Measurements from ENCODE around the gene CLDN6. TPM values are rescaled to one million over a fixed set of nuclear protein-coding genes. Genes with fewer than 3 reads are reported as not detected.

Gene CLDN6
- total RNA-seq, 1 donor, result not detected

GRCh38 chr16:3017344-3017743 lies 639 bp downstream of the CLDN6 start:
- TF ChIP-seq CTCF (IDR thresholded peaks at IDR 0.05; ENCODE audit: insufficient read depth, low read depth, low read length), result no peak
- no peak for DNase-seq (ENCODE audit: low read depth)
- no peak overlapping the region for H3K4me3 ChIP-seq (ENCODE audit: low read depth, low read length)

GRCh38 chr16:3015865-3016521 lies 2.0 kb downstream of the CLDN6 start:
- no peak overlapping the region for H3K4me3 ChIP-seq (ENCODE audit: low read depth, low read length)
- TF ChIP-seq CTCF (IDR thresholded peaks at IDR 0.05; ENCODE audit: insufficient read depth, low read depth, low read length), result no peak
- no peak for DNase-seq (ENCODE audit: low read depth)

GRCh38 chr16:3014971-3015370 lies 3.0 kb downstream of the CLDN6 start:
- no peak for DNase-seq (ENCODE audit: low read depth)

GRCh38 chr16:3013998-3014690 lies 3.8 kb downstream of the CLDN6 start:
- H3K4me3 ChIP-seq (ENCODE audit: low read depth, low read length), result no peak overlapping the region
- TF ChIP-seq CTCF (IDR thresholded peaks at IDR 0.05; ENCODE audit: insufficient read depth, low read depth, low read length), result no peak
- no peak for DNase-seq (ENCODE audit: low read depth)

More at GRCh38 chr16:3014971-3015370, 3.0 kb downstream of the CLDN6 start:
- no peak for TF ChIP-seq CTCF (IDR thresholded peaks at IDR 0.05; ENCODE audit: insufficient read depth, low read depth, low read length)
- no peak overlapping the region for H3K4me3 ChIP-seq (ENCODE audit: low read depth, low read length)

- TF ChIP-seq CTCF (IDR thresholded peaks at IDR 0.05; ENCODE audit: insufficient read depth, low read depth, low read length), result no peak
- no peak overlapping the region for H3K4me3 ChIP-seq (ENCODE audit: low read depth, low read length)
- no peak for DNase-seq (ENCODE audit: low read depth)
Measured at GRCh38 chr16:3013491-3013951, 4.5 kb downstream of the CLDN6 start.

- no peak within 1 kb of the TSS for H3K4me3 ChIP-seq (ENCODE audit: low read depth, low read length)
- no peak for DNase-seq (ENCODE audit: low read depth)
- TF ChIP-seq CTCF (IDR thresholded peaks at IDR 0.05; ENCODE audit: insufficient read depth, low read depth, low read length), result no peak
Measured at GRCh38 chr16:3012828-3013420, 5.1 kb downstream of the CLDN6 start, which contains the start of gene CLDN9. Gene CLDN9 (plus strand): TSS chr16:3012923. CDS start chr16:3013363, 440 bp downstream.

All from fibroblast of villous mesenchyme (primary cell).